ENCODE results near the gene RYR2. TPM values are rescaled to one million over a fixed set of nuclear protein-coding genes. Genes with fewer than 3 reads are reported as not detected.
"Not testable (repeated sequence)": the region's sequence is repeated elsewhere in the genome, so short reads cannot be mapped to it uniquely, and the experiment has no call there.

RYR2 gene
- total RNA-seq, 2 experiments from 2014 or later: not detected

DNA sequence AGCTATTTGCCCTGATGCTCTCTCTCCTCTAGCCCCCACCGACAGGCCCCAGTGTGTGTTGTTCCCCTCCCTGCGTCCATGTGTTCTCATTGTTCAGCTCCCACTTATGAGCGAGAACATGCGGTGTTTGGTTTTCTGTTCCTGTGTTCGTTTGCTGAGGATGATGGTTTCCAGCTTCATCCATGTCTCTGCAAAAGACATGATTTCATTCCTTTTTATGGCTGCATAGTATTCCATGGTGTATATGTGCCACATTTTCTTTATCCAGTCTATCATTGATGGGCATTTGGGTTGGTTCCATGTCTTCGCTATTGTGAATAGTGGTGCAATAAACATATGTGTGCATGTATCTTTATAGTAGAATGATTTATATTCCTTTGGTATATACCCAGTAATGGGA, 110.0 kb downstream of the RYR2 start:
- POLR2A ChIA-PET; H3K4me1 Mint-ChIP-seq; ATAC-seq (ENCODE audit: low read depth); H3K4me3 Mint-ChIP-seq; H3K36me3 Mint-ChIP-seq; DNase-seq; H3K27me3 Mint-ChIP-seq; H3K9me3 Mint-ChIP-seq; H3K27ac Mint-ChIP-seq: not testable (repeated sequence)

DNA sequence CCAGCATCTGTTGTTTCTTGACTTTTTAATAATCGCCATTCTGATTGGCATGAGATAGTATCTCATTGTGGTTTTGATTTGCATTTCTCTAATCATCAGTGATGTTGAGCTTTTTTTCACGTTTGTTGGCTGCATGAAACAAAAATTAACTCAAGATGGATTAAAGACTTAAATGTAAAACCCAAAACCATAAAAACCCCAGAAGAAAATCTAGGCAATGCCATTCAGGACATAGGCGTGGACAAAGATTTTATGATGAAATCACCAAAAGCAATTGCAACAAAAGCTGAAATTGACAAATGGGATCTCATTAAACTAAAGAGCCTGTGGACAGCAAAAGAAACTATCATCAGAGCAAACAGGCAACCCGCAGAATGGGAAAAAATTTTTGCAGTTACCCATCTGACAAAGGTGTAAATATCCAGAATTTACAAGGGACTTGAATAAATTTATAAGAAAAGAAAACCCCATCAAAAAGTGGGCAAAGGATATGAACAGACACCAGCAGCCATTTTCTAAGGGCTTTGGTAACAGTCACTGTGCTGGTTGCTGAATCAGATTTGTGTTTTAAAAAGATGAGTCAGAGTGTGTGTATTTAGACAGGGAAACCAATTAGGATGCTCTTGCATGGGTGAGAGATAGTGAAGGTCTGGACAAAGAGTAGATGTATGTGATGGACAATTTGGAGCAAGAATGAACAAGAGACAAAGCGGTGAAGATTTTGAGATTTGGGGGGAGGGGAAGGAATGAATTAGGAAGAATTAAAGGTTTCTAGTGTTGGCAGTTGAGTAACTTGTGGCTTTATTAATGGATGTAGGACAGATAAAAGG, 110.7 kb downstream of the RYR2 start:
- DNase-seq (no peak), ATAC-seq (ENCODE audit: low read depth) (no peak)
- Mint-ChIP-seq H3K4me1 (no peaks in the 10 kb centered on the region), H3K9me3 (no peaks in the 10 kb centered on the region), H3K36me3 (no peaks in the 10 kb centered on the region), H3K4me3 (no peak overlapping the region), H3K27me3 (no peaks in the 10 kb centered on the region), H3K27ac (no peak overlapping the region)
- POLR2A ChIA-PET: no interaction called here

DNA sequence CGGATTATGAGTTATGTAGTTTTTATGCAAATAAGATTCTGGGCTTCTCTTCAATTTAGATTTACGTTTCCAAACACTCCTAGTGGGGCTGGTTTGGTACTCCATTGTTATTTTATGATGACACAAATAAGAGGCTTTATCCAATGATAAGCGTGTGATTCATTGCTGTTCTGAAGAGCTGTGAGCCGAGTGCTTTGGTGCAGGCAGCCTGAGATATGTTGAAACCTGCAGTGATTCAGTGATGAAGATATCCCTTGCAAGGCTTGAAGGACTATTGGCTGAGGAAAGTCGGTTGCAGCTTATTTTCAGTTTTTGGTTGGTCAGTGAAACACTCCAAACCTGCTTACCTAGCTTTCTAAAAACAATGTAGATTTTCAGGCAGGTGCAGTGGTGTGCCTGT, 112.2 kb downstream of the RYR2 start:
- DNase-seq (no peak), ATAC-seq (ENCODE audit: low read depth) (no peak)
- POLR2A ChIA-PET: no interaction called here
- H3K36me3 Mint-ChIP-seq: no peaks in the 10 kb centered on the region
- no peak overlapping the region for H3K27ac Mint-ChIP-seq
- H3K4me1 Mint-ChIP-seq: no peaks in the 10 kb centered on the region
- H3K9me3 Mint-ChIP-seq: no peaks in the 10 kb centered on the region
- no peaks in the 10 kb centered on the region for H3K27me3 Mint-ChIP-seq
- no peak overlapping the region for H3K4me3 Mint-ChIP-seq

DNA sequence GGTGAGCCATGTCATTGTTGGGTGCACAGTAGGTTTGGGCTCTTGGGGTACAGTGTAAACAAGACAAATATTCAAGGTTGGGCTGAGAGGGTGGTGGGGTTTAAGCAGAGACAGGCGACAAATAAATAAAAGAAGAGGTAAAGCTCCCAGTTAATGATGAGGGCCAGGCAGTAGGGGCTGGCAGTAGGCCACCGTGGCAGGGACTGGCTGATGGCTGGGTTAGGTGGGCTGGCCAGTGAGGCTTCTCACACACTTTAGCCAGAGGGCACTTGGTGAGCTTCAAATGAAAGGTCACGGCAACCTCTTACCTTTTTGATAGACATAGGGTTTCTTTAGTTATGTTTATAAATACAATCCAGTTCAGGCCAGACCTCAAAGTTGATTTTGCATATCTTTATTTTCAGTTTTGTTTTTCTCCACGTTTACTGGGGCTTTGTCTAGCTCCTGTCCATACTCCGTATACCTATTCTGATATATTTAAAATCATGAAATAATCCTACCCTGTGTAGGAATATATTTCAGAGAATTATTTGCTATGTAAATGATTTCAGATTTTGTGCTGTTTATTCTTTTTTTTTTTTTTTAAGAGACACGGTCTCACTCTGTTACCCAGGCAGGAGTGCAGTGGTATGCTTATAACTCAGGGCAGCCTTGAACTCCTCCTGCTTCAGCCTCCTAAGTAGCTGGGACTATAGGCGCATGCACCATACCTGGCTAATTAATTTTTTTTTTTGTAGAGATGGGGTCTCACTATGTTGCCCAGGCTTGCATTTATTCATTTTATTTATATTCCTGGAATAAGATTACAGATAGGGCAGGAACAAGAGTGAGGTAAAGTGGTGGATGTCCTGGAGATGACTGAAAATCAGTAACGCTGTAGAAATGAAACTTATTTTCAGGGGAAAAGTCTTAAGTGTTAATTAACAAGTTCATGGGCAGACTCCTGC, 122.7 kb downstream of the RYR2 start:
- POLR2A ChIA-PET: no interaction called here
- ATAC-seq (ENCODE audit: low read depth) (no peak), DNase-seq (no peak)
- H3K4me1 Mint-ChIP-seq: no peaks in the 10 kb centered on the region
- H3K27me3 Mint-ChIP-seq: no peaks in the 10 kb centered on the region
- H3K36me3 Mint-ChIP-seq: no peaks in the 10 kb centered on the region
- no peak overlapping the region for H3K4me3 Mint-ChIP-seq
- H3K9me3 Mint-ChIP-seq: no peaks in the 10 kb centered on the region
- no peak overlapping the region for H3K27ac Mint-ChIP-seq

DNA sequence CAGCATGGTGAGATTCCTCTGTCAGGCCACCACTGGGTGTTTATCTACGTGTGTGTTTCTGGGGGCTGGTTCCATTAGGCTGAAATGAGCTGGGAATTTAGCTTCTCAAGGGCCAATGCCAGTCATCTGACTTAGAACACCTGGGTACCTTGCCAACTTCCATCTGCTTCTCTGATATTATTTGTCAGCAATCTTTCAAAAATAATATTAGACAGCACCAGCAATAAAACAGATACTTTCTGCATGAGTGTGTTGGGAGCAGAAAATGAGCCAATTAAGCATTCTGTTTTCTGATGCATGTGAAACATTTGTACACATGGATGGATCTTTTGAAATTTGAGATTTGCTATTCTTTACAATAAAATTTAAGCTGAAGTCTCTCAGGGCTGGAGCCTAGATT, 124.1 kb downstream of the RYR2 start:
- Mint-ChIP-seq H3K27ac (no peak overlapping the region), H3K27me3 (peaks cover 3% of the 10 kb centered on the region), H3K9me3 (no peaks in the 10 kb centered on the region), H3K4me3 (no peak overlapping the region), H3K4me1 (no peaks in the 10 kb centered on the region), H3K36me3 (no peaks in the 10 kb centered on the region)
- DNase-seq (no peak), ATAC-seq (ENCODE audit: low read depth) (no peak)
- POLR2A ChIA-PET: no interaction called here

DNA sequence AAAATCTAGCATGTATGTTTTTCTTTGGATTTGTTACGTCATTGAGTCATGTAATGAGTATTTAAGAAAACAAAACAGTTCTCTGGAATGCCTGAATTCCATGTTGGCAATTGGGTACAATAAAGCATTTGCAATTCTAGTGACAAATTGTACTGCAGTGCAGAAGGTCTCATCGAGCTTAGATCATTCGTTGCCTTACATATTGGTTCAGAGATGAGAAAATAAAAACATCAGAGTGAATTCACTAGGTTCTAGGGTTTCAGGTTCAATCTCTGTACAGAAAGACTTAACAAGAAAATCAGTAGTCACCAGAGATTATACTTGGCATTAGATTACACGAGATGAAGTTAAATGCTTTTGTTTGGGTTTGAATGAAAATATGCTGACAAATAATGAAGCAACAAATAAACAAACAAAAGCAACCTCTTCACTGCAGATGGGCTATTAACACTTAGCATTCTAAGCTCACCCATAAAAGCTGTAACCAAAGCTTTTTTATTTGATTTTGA, 124.7 kb downstream of the RYR2 start:
- Mint-ChIP-seq H3K27ac (no peak overlapping the region), H3K27me3 (peaks cover 3% of the 10 kb centered on the region), H3K4me1 (no peaks in the 10 kb centered on the region), H3K9me3 (no peaks in the 10 kb centered on the region), H3K36me3 (no peaks in the 10 kb centered on the region), H3K4me3 (no peak overlapping the region)
- ATAC-seq (ENCODE audit: low read depth): no peak
- POLR2A ChIA-PET: no interaction called here
- DNase-seq: no peak

DNA sequence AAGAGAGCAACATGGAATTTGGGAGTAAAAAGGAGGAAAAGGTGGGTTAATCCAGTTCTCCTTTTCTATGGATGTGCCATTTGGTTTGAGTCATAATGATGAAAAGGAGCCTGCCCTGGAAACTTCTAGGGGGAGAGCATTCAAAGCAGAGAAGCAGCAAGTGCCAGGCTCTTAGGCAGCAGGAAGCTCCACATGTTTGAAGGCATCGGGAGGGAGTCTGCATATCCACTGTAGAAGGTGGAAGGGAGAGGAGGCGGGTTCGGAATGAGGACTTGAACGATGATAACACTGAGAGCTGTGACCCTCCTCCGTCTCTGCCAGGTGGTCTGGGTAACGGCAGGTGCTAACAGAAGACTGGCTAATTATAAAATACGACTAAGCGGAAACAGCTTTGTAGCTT, 128.2 kb downstream of the RYR2 start:
- no peaks in the 10 kb centered on the region for H3K4me1 Mint-ChIP-seq
- POLR2A ChIA-PET: no interaction called here
- no peaks in the 10 kb centered on the region for H3K9me3 Mint-ChIP-seq
- no peak overlapping the region for H3K27ac Mint-ChIP-seq
- H3K4me3 Mint-ChIP-seq: no peak overlapping the region
- ATAC-seq (ENCODE audit: low read depth): no peak
- peaks cover 3% of the 10 kb centered on the region for H3K27me3 Mint-ChIP-seq
- H3K36me3 Mint-ChIP-seq: no peaks in the 10 kb centered on the region
- DNase-seq: no peak

DNA sequence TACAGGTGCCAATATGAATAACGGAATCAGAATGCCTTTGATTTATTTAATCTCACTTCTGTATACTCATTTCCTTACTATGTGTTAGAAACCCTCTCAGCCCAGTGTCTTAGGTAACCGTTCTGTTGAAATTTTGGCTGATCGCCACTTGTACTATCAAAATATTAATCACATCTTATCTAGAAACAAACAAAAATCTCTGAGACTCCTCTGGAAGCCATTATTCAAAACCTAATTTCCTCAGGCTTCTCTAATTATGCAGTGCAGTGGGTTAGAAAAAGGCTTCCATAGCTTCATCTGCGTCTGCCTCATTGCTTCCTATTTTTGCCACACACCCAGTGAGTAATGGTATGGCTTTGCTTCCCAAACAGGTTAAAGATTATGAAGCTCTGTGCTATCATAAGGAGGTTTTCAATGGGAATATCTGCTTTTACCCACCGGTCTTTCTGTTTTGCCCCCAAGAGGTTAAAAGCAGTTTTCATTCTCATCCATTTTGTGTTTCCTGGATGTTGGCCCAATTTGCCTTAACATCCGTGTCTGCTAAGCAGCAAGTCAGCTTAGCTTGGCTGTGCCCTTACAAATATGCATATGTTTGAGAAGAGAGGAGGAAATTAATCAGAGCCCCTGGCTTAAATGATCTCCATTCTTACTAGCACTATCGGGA, 129.6 kb downstream of the RYR2 start:
- ATAC-seq (ENCODE audit: low read depth): no peak
- no peak for DNase-seq
- Mint-ChIP-seq H3K4me3 (no peak overlapping the region), H3K36me3 (no peaks in the 10 kb centered on the region), H3K9me3 (no peaks in the 10 kb centered on the region), H3K4me1 (no peaks in the 10 kb centered on the region), H3K27me3 (peaks cover 3% of the 10 kb centered on the region), H3K27ac (no peak overlapping the region)
- POLR2A ChIA-PET: no interaction called here

DNA sequence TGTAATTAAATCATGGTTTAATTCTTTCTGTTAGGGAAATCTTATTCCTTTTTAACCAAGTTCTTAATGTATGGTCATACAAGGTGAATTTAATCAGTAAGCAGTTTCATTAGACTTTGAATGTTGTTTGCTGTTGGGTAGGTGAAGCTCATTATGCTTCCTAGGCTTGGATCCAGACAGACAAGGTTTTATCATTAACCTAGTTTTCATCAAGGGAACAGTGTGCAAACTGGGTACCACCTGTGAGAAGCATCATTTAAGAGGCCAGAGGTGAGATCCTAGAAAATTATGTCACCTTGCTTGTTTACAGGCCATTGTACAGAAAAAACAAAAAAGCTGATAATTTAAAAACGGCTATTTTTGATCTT, 130.1 kb downstream of the RYR2 start:
- H3K27me3 Mint-ChIP-seq: peaks cover 3% of the 10 kb centered on the region
- H3K4me3 Mint-ChIP-seq: no peak overlapping the region
- no peak overlapping the region for H3K27ac Mint-ChIP-seq
- ATAC-seq (ENCODE audit: low read depth): no peak
- DNase-seq: no peak
- no peaks in the 10 kb centered on the region for H3K9me3 Mint-ChIP-seq
- H3K4me1 Mint-ChIP-seq: no peaks in the 10 kb centered on the region
- POLR2A ChIA-PET: no interaction called here
- no peaks in the 10 kb centered on the region for H3K36me3 Mint-ChIP-seq

DNA sequence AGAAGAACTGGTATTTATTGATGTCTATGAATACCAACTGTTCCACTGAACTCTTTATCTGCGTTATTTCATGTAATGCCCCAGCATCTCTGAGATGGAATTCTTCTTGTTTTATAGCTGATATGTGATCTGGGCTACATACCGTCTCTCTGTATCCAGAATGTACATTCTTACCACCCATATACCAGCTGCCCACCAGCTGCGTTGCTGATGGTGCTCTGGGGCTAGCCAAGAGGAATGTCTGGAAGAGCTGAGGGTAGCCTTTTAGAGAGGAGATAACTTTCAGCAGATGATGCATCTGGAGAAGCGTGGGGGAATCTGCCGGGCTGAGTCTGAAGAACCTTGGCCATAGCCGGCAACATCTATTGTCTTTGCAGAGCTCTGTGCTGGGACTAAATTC, 137.5 kb downstream of the RYR2 start:
- POLR2A ChIA-PET: no interaction called here
- no peak overlapping the region for H3K4me3 Mint-ChIP-seq
- ATAC-seq (ENCODE audit: low read depth) (no peak), DNase-seq (no peak)
- H3K36me3 Mint-ChIP-seq: no peaks in the 10 kb centered on the region
- H3K27ac Mint-ChIP-seq: no peak overlapping the region
- H3K27me3 Mint-ChIP-seq: peaks cover 2% of the 10 kb centered on the region
- H3K4me1 Mint-ChIP-seq: no peaks in the 10 kb centered on the region
- no peaks in the 10 kb centered on the region for H3K9me3 Mint-ChIP-seq

DNA sequence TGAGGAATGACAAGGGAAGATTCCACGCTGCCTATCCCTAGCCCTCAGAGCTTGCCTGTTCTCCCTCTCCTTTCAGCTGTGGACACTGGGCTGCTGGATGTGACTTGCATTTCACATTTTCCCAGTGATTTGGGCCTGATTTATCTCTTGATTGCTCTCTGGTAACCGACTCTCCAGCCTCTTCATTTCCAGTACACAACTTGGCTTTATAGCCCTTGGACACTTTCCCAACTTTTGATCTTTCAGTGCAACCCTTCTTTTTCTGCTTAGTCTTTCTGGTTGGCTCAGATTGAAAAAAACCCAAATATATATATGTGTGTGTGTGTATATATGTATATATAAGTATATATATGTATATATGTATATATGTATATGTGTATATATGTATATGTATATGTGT, 138.3 kb downstream of the RYR2 start:
- DNase-seq (no peak), ATAC-seq (ENCODE audit: low read depth) (no peak)
- no peak overlapping the region for H3K4me3 Mint-ChIP-seq
- H3K27ac Mint-ChIP-seq: no peak overlapping the region
- POLR2A ChIA-PET: no interaction called here
- no peaks in the 10 kb centered on the region for H3K4me1 Mint-ChIP-seq
- peaks cover 2% of the 10 kb centered on the region for H3K27me3 Mint-ChIP-seq
- no peaks in the 10 kb centered on the region for H3K9me3 Mint-ChIP-seq
- no peaks in the 10 kb centered on the region for H3K36me3 Mint-ChIP-seq

DNA sequence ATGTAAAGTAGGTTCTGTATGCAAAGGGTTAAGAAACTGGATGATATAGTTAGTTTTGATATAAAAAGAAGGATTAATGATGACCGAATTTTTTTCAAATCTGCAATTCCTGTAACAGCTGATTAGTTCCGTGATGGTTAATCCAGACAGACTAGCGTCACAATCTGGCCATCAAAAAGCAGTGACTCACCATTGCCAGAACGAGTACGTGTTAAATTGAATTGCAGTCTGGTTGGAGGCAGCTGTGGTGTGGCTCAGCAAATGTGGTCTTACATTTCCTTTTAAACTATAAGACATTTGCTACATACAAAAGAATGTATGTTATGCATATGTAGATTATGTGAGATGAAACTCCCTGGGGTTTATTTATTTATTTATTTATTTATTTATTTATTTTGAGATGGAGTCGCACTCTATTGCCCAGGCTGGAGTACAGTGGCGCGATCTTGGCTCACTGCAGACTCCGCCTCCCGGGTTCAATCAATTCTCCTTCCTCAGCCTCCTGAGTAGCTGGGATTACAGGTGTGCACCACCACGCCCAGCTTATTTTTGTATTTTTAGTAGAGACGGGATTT, 139.8 kb downstream of the RYR2 start:
- POLR2A ChIA-PET: no interaction called here
- no peak for DNase-seq
- no peak overlapping the region for H3K27ac Mint-ChIP-seq
- ATAC-seq (ENCODE audit: low read depth): no peak
- H3K27me3 Mint-ChIP-seq: peaks cover 2% of the 10 kb centered on the region
- no peaks in the 10 kb centered on the region for H3K9me3 Mint-ChIP-seq
- no peaks in the 10 kb centered on the region for H3K36me3 Mint-ChIP-seq
- no peak overlapping the region for H3K4me3 Mint-ChIP-seq
- H3K4me1 Mint-ChIP-seq: no peaks in the 10 kb centered on the region

DNA sequence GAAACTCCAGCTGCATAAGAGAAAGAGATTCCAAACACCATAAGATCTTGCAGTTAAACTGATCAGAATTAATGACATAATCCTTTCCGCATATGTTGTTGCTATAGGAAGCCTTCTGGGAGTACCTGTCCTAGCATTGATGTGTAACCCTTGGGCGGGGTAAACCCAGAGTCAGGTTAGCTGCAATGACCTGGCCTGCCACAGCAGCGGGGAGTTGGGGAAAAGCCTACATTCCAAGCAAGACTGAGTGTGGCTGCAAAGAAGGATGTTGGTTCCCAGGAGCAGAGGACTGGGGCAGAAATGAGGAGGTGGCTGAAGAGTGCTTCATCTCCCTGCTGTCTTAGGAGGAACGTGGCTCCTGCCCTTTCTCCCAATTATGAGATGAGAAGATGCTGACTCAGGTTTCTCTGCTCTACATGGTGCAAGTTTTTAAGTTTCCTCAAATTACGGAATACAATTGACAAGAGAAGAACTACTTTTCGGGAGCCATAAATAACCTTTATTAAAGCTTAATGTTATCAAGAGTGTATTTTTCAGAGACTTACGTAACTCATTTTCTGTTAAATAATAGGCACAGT, 142.1 kb downstream of the RYR2 start:
- ATAC-seq (ENCODE audit: low read depth) (no peak), DNase-seq (no peak)
- POLR2A ChIA-PET: no interaction called here
- Mint-ChIP-seq H3K4me1 (no peaks in the 10 kb centered on the region), H3K27ac (no peak overlapping the region), H3K9me3 (no peaks in the 10 kb centered on the region), H3K27me3 (no peaks in the 10 kb centered on the region), H3K36me3 (no peaks in the 10 kb centered on the region), H3K4me3 (no peak overlapping the region)

All from activated naive CD8-positive, alpha-beta T cell treated with anti-CD3 and anti-CD28 coated beads, Interleukin-2, amount 10 ng/mL, durations not matched to agents 7 days and 5 days (primary cell).